HFF-Myc (cell line): ENCODE measurements around the gene ECSCR.
A peak's percentile ranks its signal among the peaks of the same experiment; 100 is the strongest.

Source experiments
- DNase-seq: peaks from one replicate; pipeline ENCODE4 v3.0.0-alpha.2; 2011; ENCODE audit warnings: low read depth; ENCODE audit errors: extremely low read depth
- H3K4me3 ChIP-seq: replicated peaks from 2 replicates; pipeline ENCODE4 v1.5.1; 2011; ENCODE audit warnings: low read depth, mild to moderate bottlenecking, control low read depth, low read length
- CTCF ChIP-seq: IDR thresholded peaks from 2 replicates; pipeline ENCODE4 v1.5.1; 2012; ENCODE audit warnings: mild to moderate bottlenecking, low read depth, low read length, control low read depth; ENCODE audit errors: missing control alignments

Gene ECSCR

DNA sequence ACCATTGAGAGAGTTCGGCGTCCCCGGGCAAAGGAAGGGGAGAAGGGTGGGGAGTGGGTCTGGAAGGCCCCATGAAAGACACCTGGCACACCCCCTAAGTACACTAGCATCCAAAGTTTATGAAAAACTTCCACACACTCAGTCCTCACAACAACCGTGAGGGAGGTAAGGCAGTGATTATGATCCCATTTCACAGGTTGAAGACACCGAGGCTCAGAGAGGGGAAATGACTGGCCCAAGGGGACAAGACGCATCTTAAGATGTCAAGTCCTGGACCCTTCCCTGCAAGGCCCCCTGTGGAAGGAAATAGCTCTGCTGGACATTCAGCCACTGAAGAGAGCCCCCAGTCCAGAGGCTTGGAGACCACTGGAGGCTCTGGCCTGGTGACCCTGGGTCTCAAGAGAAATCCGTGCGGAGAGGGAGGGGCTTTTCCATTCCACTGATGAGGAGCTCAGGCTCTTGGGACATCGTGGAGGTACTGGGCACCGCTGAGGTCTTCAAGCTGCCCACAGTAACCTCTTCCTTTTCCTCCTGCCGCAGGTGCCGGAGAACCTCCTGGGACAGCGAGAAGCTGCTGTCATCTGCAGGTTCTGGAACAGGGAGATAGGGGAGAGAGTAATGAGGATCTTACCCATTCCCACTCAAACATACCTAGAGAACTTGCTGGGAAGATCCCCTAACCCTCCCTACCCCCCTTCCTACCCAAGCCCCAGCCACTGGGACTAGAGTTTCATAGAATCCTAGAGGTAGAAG lies 13.5 kb upstream of the ECSCR start:
- H3K4me3 ChIP-seq = no peak overlapping the region
- no peak for TF ChIP-seq CTCF
- DNase-seq = no peak

DNA sequence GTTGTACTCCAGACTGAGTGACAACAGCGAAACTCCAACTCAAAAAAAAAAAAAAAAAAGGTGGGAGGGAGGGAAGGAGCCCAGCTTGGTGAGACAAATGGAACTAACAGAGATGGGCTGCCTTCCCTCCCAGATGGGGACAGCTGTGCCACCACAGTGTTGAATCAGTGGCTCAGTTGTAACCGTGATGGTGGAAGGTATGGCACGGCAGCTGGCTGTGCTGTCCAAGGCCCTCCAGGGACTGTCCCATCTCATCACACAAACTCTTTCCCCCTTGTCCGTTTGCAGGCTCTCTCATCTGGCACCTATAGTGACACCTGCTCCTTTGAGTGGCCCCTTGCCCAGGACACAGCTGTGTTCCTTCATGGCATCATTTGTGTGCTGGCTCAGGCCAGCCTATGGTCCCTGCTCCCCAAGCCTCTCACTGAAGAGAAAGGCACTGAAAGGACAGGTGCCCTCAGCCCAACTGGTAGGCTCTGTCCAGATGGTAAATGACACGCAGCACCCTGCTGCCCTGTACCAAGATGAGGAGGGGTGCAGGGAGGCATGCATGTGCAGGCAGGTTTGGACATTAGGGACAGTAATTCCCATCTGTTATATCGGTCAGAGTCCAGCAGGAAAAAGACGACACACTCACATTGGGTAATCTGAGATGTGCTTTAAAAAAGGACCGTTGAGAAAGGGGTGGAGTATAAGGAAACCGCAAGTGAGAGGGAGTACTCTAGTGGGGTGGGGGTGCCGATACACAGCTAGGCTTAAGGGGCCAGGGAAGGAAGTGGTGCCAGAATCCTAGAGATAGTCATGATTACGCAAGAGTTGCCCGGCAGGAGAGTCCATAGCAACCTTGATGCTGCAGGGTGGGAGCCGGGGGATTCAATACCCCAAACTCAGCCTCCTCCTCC lies 12.6 kb upstream of the ECSCR start:
- DNase-seq = no peak
- no peak overlapping the region for H3K4me3 ChIP-seq

DNA sequence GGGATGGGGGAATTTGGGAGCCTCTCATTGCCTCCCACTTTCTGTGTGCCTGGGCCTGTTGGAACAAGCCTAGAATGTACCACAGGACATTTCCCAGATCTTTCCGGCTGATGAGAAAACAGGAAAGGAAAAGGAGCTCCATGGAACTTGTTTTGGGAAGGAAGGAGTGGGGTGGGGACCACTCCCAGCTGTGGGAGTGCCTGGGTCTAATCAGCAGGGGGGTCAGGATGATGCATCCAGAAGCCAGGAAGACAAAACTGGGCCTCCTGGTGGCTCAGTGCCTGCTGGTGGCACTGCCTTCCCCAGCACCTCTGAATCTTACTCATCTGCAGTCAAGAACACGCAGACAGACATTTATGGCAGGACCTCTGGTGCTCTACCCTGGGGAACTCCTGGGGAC lies 11.0 kb upstream of the ECSCR start:
- peak; percentile 7 for TF ChIP-seq CTCF
- H3K4me3 ChIP-seq = no peak overlapping the region
- no peak for DNase-seq

More for the DNA sequence above, 12.6 kb upstream of the ECSCR start:
- no peak for TF ChIP-seq CTCF

- DNase-seq = no peak
- TF ChIP-seq CTCF = no peak
- H3K4me3 ChIP-seq = no peak overlapping the region
Measured at GRCh38 chr5:139473105-139473504, 10.6 kb upstream of the ECSCR start.

- no peak for DNase-seq
- H3K4me3 ChIP-seq = no peak overlapping the region
- TF ChIP-seq CTCF = no peak
Measured at GRCh38 chr5:139472386-139473030, 10.0 kb upstream of the ECSCR start.

DNA sequence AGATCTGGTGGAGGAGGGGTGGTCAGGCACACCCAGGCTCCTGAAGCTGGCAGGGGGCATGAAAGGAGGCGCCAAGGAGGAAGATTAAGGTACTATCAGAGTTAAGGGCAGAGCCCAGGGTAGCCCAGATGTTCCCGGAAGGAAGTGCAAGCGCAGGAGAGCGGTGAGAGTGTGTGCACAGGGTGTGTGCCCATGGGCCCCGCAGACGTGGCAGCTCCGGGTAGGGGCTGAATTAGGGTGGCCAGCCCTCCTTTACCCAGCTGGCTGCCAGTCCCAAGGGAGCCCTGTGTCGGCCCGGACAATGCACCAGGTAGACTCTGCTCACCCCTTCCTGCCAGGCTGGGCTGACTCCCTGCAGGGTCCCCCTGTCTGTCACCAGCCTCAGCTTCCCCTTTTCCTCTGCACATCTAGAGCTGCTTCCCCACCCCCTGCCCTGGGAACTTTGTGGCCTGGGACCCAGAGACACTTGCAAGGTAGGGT lies 8.3 kb upstream of the ECSCR start, which contains the start of gene SMIM33:
TSS of gene SMIM33 (plus strand) at position 184 of the 480 bp plus-strand sequence. CDS start at position 302, 118 bp downstream.
- no peak for TF ChIP-seq CTCF
- DNase-seq = no peak
- no peak within 1 kb of the TSS for H3K4me3 ChIP-seq
